Stimulated activated CD4-positive, alpha-beta T cell treated with anti-CD3 and anti-CD28 coated beads, Interleukin-2, amount 100 ng/mL, for 4 hours (primary cell): Measurements from ENCODE around the gene DGKG.
A peak's percentile ranks its signal among the peaks of the same experiment; 100 is the strongest.

Experiments used
- DNase-seq: peaks from one replicate; pipeline ENCODE4 v3.0.0-alpha.2; 2020; ENCODE audit warnings: low read depth

The DGKG gene

GRCh38 chr3:186138272-186138981, 223.6 kb downstream of the DGKG start:
- DNase-seq, result no peak

GRCh38 chr3:186137051-186137685, 224.9 kb downstream of the DGKG start:
- DNase-seq, result no peak

- no peak for DNase-seq
These were observed 228.1 kb downstream of the DGKG start for GRCh38 chr3:186133980-186134379.

- DNase-seq, result no peak
These were observed 229.5 kb downstream of the DGKG start for GRCh38 chr3:186132487-186132886.

- no peak for DNase-seq
These were observed 232.8 kb downstream of the DGKG start for GRCh38 chr3:186129206-186129605.

GRCh38 chr3:186128158-186128557, 233.9 kb downstream of the DGKG start:
- DNase-seq, result no peak

- DNase-seq, result no peak
These were observed 234.6 kb downstream of the DGKG start for GRCh38 chr3:186127463-186127862.

GRCh38 chr3:186125118-186125517, 236.9 kb downstream of the DGKG start:
- no peak for DNase-seq

GRCh38 chr3:186124592-186124991, 237.4 kb downstream of the DGKG start:
- no peak for DNase-seq

- DNase-seq, result no peak
These were observed 239.0 kb downstream of the DGKG start for GRCh38 chr3:186123012-186123411.

- DNase-seq, result no peak
These were observed 240.1 kb downstream of the DGKG start for GRCh38 chr3:186121968-186122367.

- no peak for DNase-seq
These were observed 240.8 kb downstream of the DGKG start for GRCh38 chr3:186121278-186121677.

GRCh38 chr3:186119499-186119898, 242.5 kb downstream of the DGKG start:
- no peak for DNase-seq

GRCh38 chr3:186118692-186119091, 243.3 kb downstream of the DGKG start:
- DNase-seq, result no peak

- no peak for DNase-seq
These were observed 244.4 kb downstream of the DGKG start for GRCh38 chr3:186117521-186118134.

- no peak for DNase-seq
These were observed 246.6 kb downstream of the DGKG start for GRCh38 chr3:186115239-186115996.

GRCh38 chr3:186110975-186111974, 250.8 kb downstream of the DGKG start:
- no peak for DNase-seq

- no peak for DNase-seq
These were observed 251.9 kb downstream of the DGKG start for GRCh38 chr3:186109897-186110803.

GRCh38 chr3:186108941-186109865, 252.8 kb downstream of the DGKG start, which contains the start of gene ETV5:
TSS of gene ETV5 (minus strand) at chr3:186109089. CDS start at chr3:186105868, 3,221 bp downstream.
- peak; percentile 79 for DNase-seq
